ENCODE data around the gene CCDC24. TPM values are rescaled to one million over a fixed set of nuclear protein-coding genes. Genes with fewer than 3 reads are reported as not detected.
A peak's percentile ranks its signal among the peaks of the same experiment; 100 is the strongest.

Gene CCDC24
- total RNA-seq, 1 donor from 2014 or later, result 4.9 TPM

DNA sequence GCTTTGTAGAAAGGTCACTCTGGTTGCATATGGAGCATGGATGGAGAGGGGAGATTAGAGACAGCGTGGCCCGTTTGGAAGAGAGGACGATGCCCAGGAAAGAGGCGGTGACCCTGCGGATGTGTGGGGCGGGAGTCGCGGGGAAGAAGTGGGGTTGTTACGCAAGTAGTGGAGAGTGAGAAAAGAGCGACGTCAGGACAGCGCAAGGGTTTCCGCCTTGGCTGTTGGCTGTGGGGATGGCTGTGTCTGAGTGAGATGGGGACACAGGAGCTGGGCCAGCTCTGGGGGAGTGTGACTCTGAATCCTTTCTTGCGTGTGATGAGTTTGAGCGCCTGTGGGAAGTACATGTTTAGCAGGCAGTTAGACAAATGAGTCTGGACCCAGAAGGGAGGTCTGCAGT is 8.6 kb upstream of the CCDC24 start:
- TF ChIP-seq, protein P1, sequence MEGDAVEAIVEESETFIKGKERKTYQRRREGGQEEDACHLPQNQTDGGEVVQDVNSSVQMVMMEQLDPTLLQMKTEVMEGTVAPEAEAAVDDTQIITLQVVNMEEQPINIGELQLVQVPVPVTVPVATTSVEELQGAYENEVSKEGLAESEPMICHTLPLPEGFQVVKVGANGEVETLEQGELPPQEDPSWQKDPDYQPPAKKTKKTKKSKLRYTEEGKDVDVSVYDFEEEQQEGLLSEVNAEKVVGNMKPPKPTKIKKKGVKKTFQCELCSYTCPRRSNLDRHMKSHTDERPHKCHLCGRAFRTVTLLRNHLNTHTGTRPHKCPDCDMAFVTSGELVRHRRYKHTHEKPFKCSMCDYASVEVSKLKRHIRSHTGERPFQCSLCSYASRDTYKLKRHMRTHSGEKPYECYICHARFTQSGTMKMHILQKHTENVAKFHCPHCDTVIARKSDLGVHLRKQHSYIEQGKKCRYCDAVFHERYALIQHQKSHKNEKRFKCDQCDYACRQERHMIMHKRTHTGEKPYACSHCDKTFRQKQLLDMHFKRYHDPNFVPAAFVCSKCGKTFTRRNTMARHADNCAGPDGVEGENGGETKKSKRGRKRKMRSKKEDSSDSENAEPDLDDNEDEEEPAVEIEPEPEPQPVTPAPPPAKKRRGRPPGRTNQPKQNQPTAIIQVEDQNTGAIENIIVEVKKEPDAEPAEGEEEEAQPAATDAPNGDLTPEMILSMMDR (conservative IDR thresholded peaks at IDR 0.05), result no peak
- Mint-ChIP-seq H3K36me3 (ENCODE audit: low read depth) (peaks cover 11% of the 10 kb centered on the region), H3K4me3 (peak overlapping the region; percentile 2), H3K4me1 (peaks cover 32% of the 10 kb centered on the region), H3K27ac (ENCODE audit: unreplicated experiment) (no peak overlapping the region), H3K9me3 (no peaks in the 10 kb centered on the region), H3K27me3 (ENCODE audit: low read depth) (no peaks in the 10 kb centered on the region)
- no peak for DNase-seq (ENCODE audit: low read depth, low spot score)

DNA sequence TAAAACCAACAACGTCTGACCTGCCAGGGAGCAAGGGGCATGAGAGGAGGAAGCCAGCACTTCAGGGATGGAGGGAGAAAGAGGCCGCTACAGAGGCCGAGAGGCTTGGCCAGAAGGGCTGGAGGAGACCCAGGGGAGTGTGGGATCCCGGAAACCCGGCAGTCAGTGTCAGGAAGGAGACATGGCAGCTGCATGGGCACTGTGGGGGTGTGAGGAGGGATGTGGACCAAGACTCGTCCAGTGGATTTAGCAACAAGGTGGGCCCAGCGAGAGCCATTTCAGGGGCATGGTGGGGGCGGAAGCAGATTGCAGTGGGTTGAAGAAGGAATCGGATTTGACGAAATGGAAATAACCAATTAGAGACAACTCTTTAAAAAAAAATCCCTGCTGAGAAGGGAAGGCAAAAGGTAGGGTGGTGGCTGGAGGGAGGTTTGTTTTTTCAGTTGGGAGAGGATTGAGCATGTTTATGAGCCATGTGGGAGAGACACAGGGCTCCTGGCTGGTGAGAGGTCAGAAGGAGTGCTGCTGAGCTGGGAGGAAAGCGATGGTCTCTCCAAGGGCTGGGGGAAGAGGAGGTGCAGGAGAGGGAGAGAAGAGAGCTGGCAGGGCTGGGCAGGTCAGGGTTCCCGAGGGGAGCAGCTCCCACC is 8.0 kb upstream of the CCDC24 start:
- no peak overlapping the region for H3K27ac Mint-ChIP-seq (ENCODE audit: unreplicated experiment)
- DNase-seq (ENCODE audit: low read depth, low spot score), result no peak
- H3K4me1 Mint-ChIP-seq, result peaks cover 26% of the 10 kb centered on the region
- H3K9me3 Mint-ChIP-seq, result no peaks in the 10 kb centered on the region
- TF ChIP-seq, protein P1 (conservative IDR thresholded peaks at IDR 0.05), result no peak
- H3K27me3 Mint-ChIP-seq (ENCODE audit: low read depth), result no peaks in the 10 kb centered on the region
- H3K4me3 Mint-ChIP-seq, result peak overlapping the region; percentile 28
- peaks cover 11% of the 10 kb centered on the region for H3K36me3 Mint-ChIP-seq (ENCODE audit: low read depth)

DNA sequence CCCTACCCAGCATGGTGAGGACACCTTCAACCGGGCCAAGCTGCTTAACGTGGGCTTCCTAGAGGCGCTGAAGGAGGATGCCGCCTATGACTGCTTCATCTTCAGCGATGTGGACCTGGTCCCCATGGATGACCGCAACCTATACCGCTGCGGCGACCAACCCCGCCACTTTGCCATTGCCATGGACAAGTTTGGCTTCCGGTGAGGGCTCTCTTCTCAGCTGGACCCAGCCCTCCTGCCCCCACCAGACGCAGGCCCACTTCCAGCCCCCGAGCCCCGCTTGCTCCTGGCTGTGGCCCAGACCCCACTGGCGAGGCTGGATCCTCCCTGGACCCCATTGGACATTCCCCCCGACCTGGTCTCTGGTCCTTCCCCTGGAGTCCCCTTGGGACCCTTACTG is 6.5 kb upstream of the CCDC24 start:
- no peak for DNase-seq (ENCODE audit: low read depth, low spot score)
- TF ChIP-seq, protein P1 (conservative IDR thresholded peaks at IDR 0.05), result no peak
- no peak overlapping the region for H3K27ac Mint-ChIP-seq (ENCODE audit: unreplicated experiment)
- no peak overlapping the region for H3K4me3 Mint-ChIP-seq
- no peaks in the 10 kb centered on the region for H3K27me3 Mint-ChIP-seq (ENCODE audit: low read depth)
- peaks cover 8% of the 10 kb centered on the region for H3K36me3 Mint-ChIP-seq (ENCODE audit: low read depth)
- no peaks in the 10 kb centered on the region for H3K9me3 Mint-ChIP-seq
- H3K4me1 Mint-ChIP-seq, result peaks cover 20% of the 10 kb centered on the region

DNA sequence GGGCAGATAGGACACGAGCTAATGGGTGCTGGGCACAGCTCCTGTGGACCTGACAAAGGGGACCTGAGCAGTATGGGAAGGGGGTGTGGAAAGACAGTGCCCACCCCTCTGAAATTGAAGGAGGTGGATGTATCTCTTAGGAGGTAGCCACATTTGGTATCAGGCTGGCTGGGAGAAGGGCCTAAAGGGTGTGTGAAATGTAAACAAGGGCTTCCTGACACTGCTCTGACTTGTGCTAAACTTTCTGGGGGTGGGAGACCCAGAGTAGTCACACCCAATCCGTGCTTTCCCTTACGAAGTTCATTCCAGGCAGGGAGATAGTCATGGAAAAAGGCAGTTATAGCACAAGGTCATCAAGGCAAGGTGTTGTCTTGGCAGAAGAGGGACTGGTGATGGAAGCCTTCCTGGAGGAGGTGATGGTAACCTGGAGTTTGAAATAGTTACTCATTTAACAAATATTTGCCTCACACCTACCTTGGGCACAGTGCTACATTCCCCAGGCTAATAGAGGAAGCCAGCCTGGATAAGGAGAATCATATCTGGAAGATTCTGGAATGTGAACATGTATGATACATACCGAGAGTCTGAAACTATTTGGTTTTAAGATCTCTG is 5.3 kb upstream of the CCDC24 start:
- Mint-ChIP-seq H3K27ac (ENCODE audit: unreplicated experiment) (no peak overlapping the region), H3K27me3 (ENCODE audit: low read depth) (no peaks in the 10 kb centered on the region), H3K9me3 (no peaks in the 10 kb centered on the region), H3K4me1 (peaks cover 11% of the 10 kb centered on the region), H3K4me3 (peak overlapping the region; percentile 31), H3K36me3 (ENCODE audit: low read depth) (peaks cover 4% of the 10 kb centered on the region)
- TF ChIP-seq, protein P1 (conservative IDR thresholded peaks at IDR 0.05), result no peak
- DNase-seq (ENCODE audit: low read depth, low spot score), result no peak

DNA sequence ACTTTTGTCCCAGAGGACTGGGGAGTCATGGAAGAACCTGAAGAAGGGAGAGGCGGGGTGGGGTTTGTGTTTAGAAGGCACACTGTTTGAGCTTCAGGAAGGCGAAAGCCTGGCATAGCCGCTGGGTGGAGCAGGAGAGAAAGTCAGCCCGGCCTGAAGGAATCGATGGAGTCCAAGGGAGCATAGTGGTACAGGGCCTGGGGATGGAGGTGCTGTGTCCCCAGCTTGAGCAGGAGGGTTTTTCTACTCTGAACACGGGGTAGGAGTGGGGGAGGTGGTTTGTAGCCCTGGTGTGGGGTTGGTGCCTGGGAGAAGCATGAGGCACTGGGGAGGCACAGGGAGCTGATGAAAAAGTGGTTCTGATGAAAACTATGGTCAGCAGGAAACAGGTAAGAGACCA is 4.7 kb upstream of the CCDC24 start:
- Mint-ChIP-seq H3K4me3 (peak overlapping the region; percentile 19), H3K27ac (ENCODE audit: unreplicated experiment) (no peak overlapping the region), H3K27me3 (ENCODE audit: low read depth) (no peaks in the 10 kb centered on the region), H3K4me1 (peaks cover 16% of the 10 kb centered on the region), H3K9me3 (no peaks in the 10 kb centered on the region), H3K36me3 (ENCODE audit: low read depth) (peaks cover 4% of the 10 kb centered on the region)
- DNase-seq (ENCODE audit: low read depth, low spot score), result no peak
- TF ChIP-seq, protein P1 (conservative IDR thresholded peaks at IDR 0.05), result no peak
